Gastrocnemius medialis (tissue), 4 donors: Measurements from ENCODE around the gene HLTF. TPM values are rescaled to one million over a fixed set of nuclear protein-coding genes. Genes with fewer than 3 reads are reported as not detected.
"Not testable (repeated sequence)": the region's sequence is repeated elsewhere in the genome, so short reads cannot be mapped to it uniquely, and the experiment has no call there.

Experiments
- ATAC-seq, 2 donors: fragments of 150-250 bp; one replicate each; pipeline ENCODE4 v1.9.1; 2016
- DNase-seq, 2 donors: peaks; one replicate each; pipeline ENCODE4 v3.0.0-alpha.2; 2019
- H3K27ac ChIP-seq, 4 donors: fragments of 200-600 bp; sonication (generic); 1 replicate in 1 of 4; 2 replicates in 3 of 4; pipeline ENCODE4 v1.5.1; 2016 to 2018; ENCODE audit warnings: mild to moderate bottlenecking in 2 of 4, moderate library complexity in 1 of 4
- H3K27me3 ChIP-seq, 3 donors: fragments of 200-600 bp; sonication (generic) in 2 of 3; 1 replicate in 1 of 3; 2 replicates in 2 of 3; pipeline versions ENCODE4 v1.5.1 to v1.6.0; 2016 to 2019; ENCODE audit warnings: mild to moderate bottlenecking in 1 of 3, moderate library complexity in 1 of 3
- H3K36me3 ChIP-seq, 2 donors: fragments of 200-600 bp; sonication (generic) in 1 of 2; one replicate each; pipeline ENCODE4 v1.5.1; 2017 to 2018
- H3K4me1 ChIP-seq, 2 donors: fragments of 200-600 bp; sonication (generic) in 1 of 2; one replicate each; pipeline ENCODE4 v1.5.1; 2016 to 2017; ENCODE audit warnings: mild to moderate bottlenecking in 2 of 2
- H3K4me3 ChIP-seq, 4 donors: fragments of 200-600 bp; sonication (generic) in 3 of 4; 1 replicate in 1 of 4; 2 replicates in 3 of 4; pipeline ENCODE4 v1.5.1; 2016 to 2019; ENCODE audit warnings: mild to moderate bottlenecking in 2 of 4
- H3K9me3 ChIP-seq, 3 donors: fragments of 200-600 bp; sonication (generic) in 2 of 3; 1 replicate in 1 of 3; 2 replicates in 2 of 3; pipeline ENCODE4 v1.5.1; 2016 to 2019
- CTCF ChIP-seq, 5 experiments: fragments of 450-650 bp in 3 of 5; fragments of 200-600 bp in 2 of 5; sonication (generic) in 2 of 5; IDR thresholded peaks in 4 of 5; conservative IDR thresholded peaks in 1 of 5; 1 replicate in 4 of 5; 2 replicates in 1 of 5; pipeline ENCODE4 v1.5.1; 2016 to 2019; ENCODE audit warnings: antibody characterized with exemption in 5 of 5, mild to moderate bottlenecking in 3 of 5, moderate library complexity in 3 of 5
- POLR2A ChIP-seq, 2 donors: fragments of 450-650 bp; IDR thresholded peaks; one replicate each; pipeline ENCODE4 v1.6.1; 2017; ENCODE audit warnings: antibody characterized with exemption in 2 of 2, mild to moderate bottlenecking in 2 of 2, moderate library complexity in 2 of 2
- in situ Hi-C, 4 donors: fragments of 200-750 bp; cut with MboI; loops; one replicate each; pipeline versions ENCODE4 v1.15.0 to v1.8.0; 2017; ENCODE audit warnings: low sequenced_read_pairs in 4 of 4
- intact Hi-C: fragments of 100-400 bp; cut with DNase I; formaldehyde crosslinking; loops from one replicate; pipeline ENCODE4 v1.15.1; 2023; ENCODE audit warnings: low total_unique reads
- total RNA-seq, 4 donors: library from RNA; depleted of rRNA; stranded (reverse); fragments of >200 nt; gene quantifications; one replicate each; pipeline versions ENCODE4 v1.1.0 to v1.2.3, GENCODE V29; 2016

Gene HLTF
- total RNA-seq, 4 donors from 2014 or later = 2.8 to 11.0 (median 5.9) TPM

- peaks cover 17 to 29% of the 10 kb centered on the region in 2 donors for H3K4me1 ChIP-seq
- no peaks in the 10 kb centered on the region for H3K9me3 ChIP-seq
- TF ChIP-seq CTCF (IDR thresholded peaks at IDR 0.05 in 4 of 5, conservative IDR thresholded peaks at IDR 0.05 in 1 of 5) (no peak), POLR2A (IDR thresholded peaks at IDR 0.05) (no peak)
- H3K27ac ChIP-seq = peak overlapping the region; percentile 98 to 100 (median 100)
- peaks cover 3 to 34% of the 10 kb centered on the region in 2 donors for H3K36me3 ChIP-seq
- in situ Hi-C loops = no loop called here
- DNase-seq = peak in 1 of 2 donors; percentile 53
- H3K27me3 ChIP-seq = no peaks in the 10 kb centered on the region
- H3K4me3 ChIP-seq = peak overlapping the region; percentile 77 to 99 (median 96)
- ATAC-seq = peak; percentile 42 to 50
- intact Hi-C loops = no loop called here
Observed at GRCh38 chr3:148992027-148992634, 94.2 kb downstream of the HLTF start.

GRCh38 chr3:148991219-148992026 lies 94.9 kb downstream of the HLTF start, which contains the start of gene GYG1:
Gene GYG1, plus strand, starts transcription at chr3:148991540. Its CDS starts 101 bp downstream, at chr3:148991641.
- peaks cover 17 to 25% of the 10 kb centered on the region in 2 donors for H3K4me1 ChIP-seq
- H3K27me3 ChIP-seq = no peaks in the 10 kb centered on the region
- peak within 1 kb of the TSS; percentile 77 to 99 (median 96) for H3K4me3 ChIP-seq
- intact Hi-C loops = loop anchor here (1.0 to 2.0 kb wide), 3 partner anchors 15 to 35 kb away; no protein-coding TSS in a partner anchor
- peaks cover 3 to 27% of the 10 kb centered on the region in 2 donors for H3K36me3 ChIP-seq
- TF ChIP-seq POLR2A (IDR thresholded peaks at IDR 0.05) = peak; percentile 98 to 99
- TF ChIP-seq CTCF (IDR thresholded peaks at IDR 0.05 in 4 of 5, conservative IDR thresholded peaks at IDR 0.05 in 1 of 5) = peak in 4 of 5 experiments; percentile 23 to 53 (median 35)
- in situ Hi-C loops = no loop called here
- H3K27ac ChIP-seq = peak within 1 kb of the TSS; percentile 98 to 100 (median 100)
- H3K9me3 ChIP-seq = no peaks in the 10 kb centered on the region
- ATAC-seq (peak; percentile 74 to 75), DNase-seq (peak; percentile 81 to 89)

- no peak for ATAC-seq
Observed at GRCh38 chr3:148990236-148990635, 96.1 kb downstream of the HLTF start.

GRCh38 chr3:148987551-148987950 lies 98.8 kb downstream of the HLTF start:
- H3K27me3 ChIP-seq = not testable (repeated sequence)

More at GRCh38 chr3:148990236-148990635, 96.1 kb downstream of the HLTF start:
- TF ChIP-seq POLR2A (IDR thresholded peaks at IDR 0.05) (no peak), CTCF (IDR thresholded peaks at IDR 0.05 in 4 of 5, conservative IDR thresholded peaks at IDR 0.05 in 1 of 5) (no peak)
- no peak for DNase-seq
- Histone ChIP-seq H3K27ac (peak overlapping the region; percentile 98 to 100 (median 100)), H3K4me3 (no peak overlapping the region), H3K36me3 (peaks cover 0 to 15% of the 10 kb centered on the region in 2 donors), H3K9me3 (no peaks in the 10 kb centered on the region), H3K4me1 (peaks cover 17 to 25% of the 10 kb centered on the region in 2 donors), H3K27me3 (no peaks in the 10 kb centered on the region)
- in situ Hi-C loops (no loop called here), intact Hi-C loops (loop anchor here (2.0 kb wide), 2 partner anchors 13 to 33 kb away; no protein-coding TSS in a partner anchor)

GRCh38 chr3:148981273-148981672 lies 105.1 kb downstream of the HLTF start:
- DNase-seq (no peak), ATAC-seq (no peak)
- TF ChIP-seq POLR2A (IDR thresholded peaks at IDR 0.05) = no peak
- in situ Hi-C loops (no loop called here), intact Hi-C loops (no loop called here)
- Histone ChIP-seq H3K36me3 (no peaks in the 10 kb centered on the region), H3K27me3 (no peaks in the 10 kb centered on the region), H3K9me3 (no peaks in the 10 kb centered on the region), H3K4me3 (no peak overlapping the region), H3K4me1 (peaks cover 0 to 2% of the 10 kb centered on the region in 2 donors), H3K27ac (no peak overlapping the region)

More at GRCh38 chr3:148987551-148987950, 98.8 kb downstream of the HLTF start:
- H3K27ac ChIP-seq, ATAC-seq, in situ Hi-C loops, H3K36me3 ChIP-seq, DNase-seq, H3K4me3 ChIP-seq, H3K9me3 ChIP-seq, intact Hi-C loops, H3K4me1 ChIP-seq: not testable (repeated sequence)

Other genes with a start within 250 kb of the HLTF start
- 1 to 10 TPM in 2 of 4 donors, under 1 TPM in 1, not detected in 1; 1.00 to 4.7 (median 1.8) TPM for gene CPA3, start 221.2 kb downstream of the HLTF start, total RNA-seq
- 100 to 1,000 TPM; 298 to 526 (median 331) TPM for gene GYG1, start 95.0 kb downstream of the HLTF start, total RNA-seq
- gene HPS3, start 43.1 kb upstream of the HLTF start, total RNA-seq = 1 to 10 TPM; 3.1 to 5.5 (median 4.4) TPM
- gene CP, start 135.3 kb upstream of the HLTF start, total RNA-seq = 10 to 100 TPM in 1 of 4 donors, 1 to 10 TPM in 2, under 1 TPM in 1; 0.85 to 10.6 (median 5.4) TPM
- gene TM4SF18, start 247.1 kb upstream of the HLTF start, total RNA-seq = 10 to 100 TPM in 1 of 4 donors, 1 to 10 TPM in 3; 4.1 to 13.6 (median 5.9) TPM